CD4-positive, alpha-beta T cell (primary cell): ENCODE results near the gene DEPP1. TPM values are rescaled to one million over a fixed set of nuclear protein-coding genes. Genes with fewer than 3 reads are reported as not detected.

Experiments
- ATAC-seq: fragments of 200-7000 bp; cut with Tn5 transposase; one replicate; pipeline ENCODE4 v1.10.0; 2022; ENCODE audit warnings: mild to moderate bottlenecking; ENCODE audit not compliant: poor library complexity
- CTCF ChIA-PET: fragments of 350-600 bp; sonication (Branson Sonifier 250); formaldehyde crosslinking; loops from one replicate; lab custom pipeline; 2021; ENCODE audit warnings: antibody characterized with exemption, inconsistent platforms; lab: Charles Lee
- POLR2A ChIA-PET: fragments of 350-600 bp; sonication (Branson Sonifier 250); formaldehyde crosslinking; loops from one replicate; lab custom pipeline; 2021; ENCODE audit warnings: antibody characterized with exemption, inconsistent platforms; lab: Charles Lee
- DNase-seq, 14 experiments: peaks; one replicate each; pipeline ENCODE4 v3.0.0-alpha.2; 2013 to 2020; ENCODE audit warnings: mixed read lengths in 2 of 14
- H3K27ac ChIP-seq, 2 donors: one replicate each; pipeline versions ENCODE4 v1.5.1 to v1.7.0; 2013; ENCODE audit warnings: low read length in 2 of 2, low read depth in 1 of 2, mild to moderate bottlenecking in 1 of 2
- H3K27me3 ChIP-seq, 2 experiments: 1 replicate in 1 of 2; 2 replicates in 1 of 2; pipeline versions ENCODE4 v1.6.1 to v1.7.0; 2013; ENCODE audit warnings: low read length in 2 of 2, control low read depth in 1 of 2, mild to moderate bottlenecking in 1 of 2, moderate library complexity in 1 of 2; ENCODE audit not compliant: insufficient read depth in 2 of 2, control insufficient read depth in 1 of 2
- H3K36me3 ChIP-seq: one replicate; pipeline ENCODE4 v1.6.1; 2013; ENCODE audit warnings: low read length, control low read depth; ENCODE audit not compliant: insufficient read depth
- H3K4me1 ChIP-seq: one replicate; pipeline ENCODE4 v1.6.1; 2013; ENCODE audit warnings: low read length, control low read depth; ENCODE audit not compliant: insufficient read depth
- H3K4me3 ChIP-seq: one replicate; pipeline ENCODE4 v1.5.1; 2013; ENCODE audit warnings: mild to moderate bottlenecking, low read length, moderate library complexity
- H3K9me3 ChIP-seq, 2 experiments: 1 replicate in 1 of 2; 2 replicates in 1 of 2; pipeline versions ENCODE4 v1.6.1 to v1.7.0; 2013; ENCODE audit warnings: low read length in 2 of 2, mild to moderate bottlenecking in 2 of 2, control low read depth in 1 of 2, moderate library complexity in 1 of 2; ENCODE audit not compliant: control insufficient read depth in 1 of 2, insufficient read depth in 1 of 2
- H3K27ac Mint-ChIP-seq: one replicate; pipeline ENCODE4 v1.8.0; 2020; ENCODE audit warnings: mixed read lengths
- H3K27me3 Mint-ChIP-seq: one replicate; pipeline ENCODE4 v1.8.0; 2021; ENCODE audit warnings: mixed read lengths
- H3K36me3 Mint-ChIP-seq: one replicate; pipeline ENCODE4 v1.8.0; 2021; ENCODE audit warnings: low read depth, mixed read lengths
- H3K4me1 Mint-ChIP-seq: one replicate; pipeline ENCODE4 v1.8.0; 2021; ENCODE audit warnings: low read depth, mixed read lengths
- H3K4me3 Mint-ChIP-seq: one replicate; pipeline ENCODE4 v1.8.0; 2020; ENCODE audit warnings: mild to moderate bottlenecking, mixed read lengths
- H3K9me3 Mint-ChIP-seq: one replicate; pipeline ENCODE4 v1.8.0; 2020; ENCODE audit warnings: mixed read lengths
- CTCF ChIP-seq: fragments of 200-600 bp; IDR thresholded peaks from one replicate; pipeline ENCODE4 v1.8.0; 2022; ENCODE audit warnings: antibody characterized with exemption, mild to moderate bottlenecking
- intact Hi-C, 2 experiments: fragments of 100-400 bp; cut with DNase I in 1 of 2; cut with micrococcal nuclease in 1 of 2; formaldehyde crosslinking; loops; one replicate each; pipeline versions ENCODE4 v1.15.1 to v1.9.0; 2023 to 2025; cut with DNase I, micrococcal nuclease
- total RNA-seq, 174 experiments: library from RNA in 2 of 174; stranded (reverse) in 2 of 174; gene quantifications; one replicate each; pipeline ENCODE4 v1.2.3 and lab custom pipeline; 2021 to 2026

DEPP1 gene
- total RNA-seq, 2 experiments from 2014 or later, result not detected

- TF ChIP-seq CTCF, result no peak
- H3K4me3 Mint-ChIP-seq, result no peak overlapping the region
- Histone ChIP-seq H3K4me1 (no peaks in the 10 kb centered on the region), H3K27ac (no peak overlapping the region), H3K36me3 (no peaks in the 10 kb centered on the region), H3K9me3 (no peaks in the 10 kb centered on the region), H3K27me3 (no peaks in the 10 kb centered on the region), H3K4me3 (no peak overlapping the region)
- no peak overlapping the region for H3K27ac Mint-ChIP-seq
- ATAC-seq (no peak), DNase-seq (no peak)
- ChIA-PET CTCF (no interaction called here), POLR2A (no interaction called here)
- no peaks in the 10 kb centered on the region for H3K36me3 Mint-ChIP-seq
- intact Hi-C loops, result no loop called here
- no peaks in the 10 kb centered on the region for H3K9me3 Mint-ChIP-seq
- no peaks in the 10 kb centered on the region for H3K4me1 Mint-ChIP-seq
- no peaks in the 10 kb centered on the region for H3K27me3 Mint-ChIP-seq
Measured at GRCh38 chr10:44985175-44985681, 6.6 kb upstream of the DEPP1 start.

- POLR2A ChIA-PET, result no interaction called here
- H3K36me3 ChIP-seq, result no peaks in the 10 kb centered on the region
- CTCF ChIA-PET, result no interaction called here
- no peaks in the 10 kb centered on the region for H3K36me3 Mint-ChIP-seq
- TF ChIP-seq CTCF, result no peak
- no peaks in the 10 kb centered on the region for H3K4me1 Mint-ChIP-seq
- no peaks in the 10 kb centered on the region for H3K27me3 ChIP-seq
- DNase-seq (no peak), ATAC-seq (no peak)
- no peak overlapping the region for H3K4me3 Mint-ChIP-seq
- intact Hi-C loops, result no loop called here
- no peak overlapping the region for H3K27ac ChIP-seq
- H3K9me3 ChIP-seq, result no peaks in the 10 kb centered on the region
- H3K27me3 Mint-ChIP-seq, result no peaks in the 10 kb centered on the region
- no peak overlapping the region for H3K4me3 ChIP-seq
- H3K4me1 ChIP-seq, result no peaks in the 10 kb centered on the region
- no peaks in the 10 kb centered on the region for H3K9me3 Mint-ChIP-seq
- H3K27ac Mint-ChIP-seq, result no peak overlapping the region
Measured at GRCh38 chr10:44984671-44985101, 6.1 kb upstream of the DEPP1 start.

- Mint-ChIP-seq H3K27me3 (no peaks in the 10 kb centered on the region), H3K4me1 (no peaks in the 10 kb centered on the region), H3K9me3 (no peaks in the 10 kb centered on the region), H3K4me3 (no peak overlapping the region), H3K36me3 (no peaks in the 10 kb centered on the region), H3K27ac (no peak overlapping the region)
- H3K9me3 ChIP-seq, result no peaks in the 10 kb centered on the region
- no peaks in the 10 kb centered on the region for H3K27me3 ChIP-seq
- no peak for TF ChIP-seq CTCF
- CTCF ChIA-PET, result no interaction called here
- no peaks in the 10 kb centered on the region for H3K36me3 ChIP-seq
- H3K4me3 ChIP-seq, result no peak overlapping the region
- DNase-seq, result no peak
- peaks cover 3% of the 10 kb centered on the region for H3K4me1 ChIP-seq
- POLR2A ChIA-PET, result no interaction called here
- H3K27ac ChIP-seq, result no peak overlapping the region
- no peak for ATAC-seq
- intact Hi-C loops, result no loop called here
Measured at GRCh38 chr10:44983895-44984278, 5.3 kb upstream of the DEPP1 start.
